T-helper 1 cell treated with Interleukin-12 subunit alpha and Interleukin-12 subunit beta and Interleukin-4 antibody, amounts not matched to agents 30 ng/mL and 1 ng/mL, for 36 hours (primary cell): ENCODE measurements around the gene BATF. TPM values are rescaled to one million over a fixed set of nuclear protein-coding genes. Genes with fewer than 3 reads are reported as not detected.

Experiments
- intact Hi-C: fragments of 100-400 bp; cut with micrococcal nuclease; formaldehyde crosslinking; loops from one replicate; pipeline ENCODE4 v1.15.1; 2024
- total RNA-seq: library from RNA; stranded (reverse); gene quantifications from 2 replicates; pipeline ENCODE4 v1.2.3, GENCODE V29; 2022

BATF gene
- total RNA-seq, 1 donor from 2014 or later, result 148 TPM

DNA sequence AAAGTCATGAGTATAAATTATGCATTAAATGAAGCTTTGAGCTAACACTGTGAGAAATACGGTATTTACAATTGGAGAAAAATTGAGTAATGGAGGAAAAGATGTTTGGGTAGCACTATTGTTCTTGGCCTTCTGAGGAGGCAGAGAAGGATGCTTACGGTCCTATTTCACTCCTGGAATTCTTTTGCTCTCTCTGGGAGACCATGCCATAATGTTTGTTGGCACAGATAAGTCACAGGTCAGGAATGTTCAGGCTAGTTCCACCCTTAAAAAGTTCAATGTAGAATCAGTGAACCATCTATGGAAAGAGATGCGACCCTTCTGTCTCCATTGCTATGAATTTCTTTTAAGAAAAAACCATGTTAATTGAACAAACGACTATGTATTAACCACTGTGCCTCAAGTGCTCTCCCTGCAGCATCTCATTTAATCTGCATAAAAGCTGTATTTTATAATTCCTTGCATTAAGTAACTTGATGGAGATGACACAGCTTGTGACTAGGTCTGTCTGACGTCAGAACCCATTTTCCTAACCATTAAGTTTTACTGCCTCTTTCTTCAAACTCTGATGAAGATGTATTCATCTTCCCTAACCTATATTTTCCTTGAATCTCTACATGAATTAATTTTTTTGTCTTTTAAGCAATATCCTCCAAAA, 9.5 kb downstream of the BATF start:
- intact Hi-C loops, result loop anchor here (1.0 kb wide), 1 partner anchor 8 kb away; no protein-coding TSS in a partner anchor

DNA sequence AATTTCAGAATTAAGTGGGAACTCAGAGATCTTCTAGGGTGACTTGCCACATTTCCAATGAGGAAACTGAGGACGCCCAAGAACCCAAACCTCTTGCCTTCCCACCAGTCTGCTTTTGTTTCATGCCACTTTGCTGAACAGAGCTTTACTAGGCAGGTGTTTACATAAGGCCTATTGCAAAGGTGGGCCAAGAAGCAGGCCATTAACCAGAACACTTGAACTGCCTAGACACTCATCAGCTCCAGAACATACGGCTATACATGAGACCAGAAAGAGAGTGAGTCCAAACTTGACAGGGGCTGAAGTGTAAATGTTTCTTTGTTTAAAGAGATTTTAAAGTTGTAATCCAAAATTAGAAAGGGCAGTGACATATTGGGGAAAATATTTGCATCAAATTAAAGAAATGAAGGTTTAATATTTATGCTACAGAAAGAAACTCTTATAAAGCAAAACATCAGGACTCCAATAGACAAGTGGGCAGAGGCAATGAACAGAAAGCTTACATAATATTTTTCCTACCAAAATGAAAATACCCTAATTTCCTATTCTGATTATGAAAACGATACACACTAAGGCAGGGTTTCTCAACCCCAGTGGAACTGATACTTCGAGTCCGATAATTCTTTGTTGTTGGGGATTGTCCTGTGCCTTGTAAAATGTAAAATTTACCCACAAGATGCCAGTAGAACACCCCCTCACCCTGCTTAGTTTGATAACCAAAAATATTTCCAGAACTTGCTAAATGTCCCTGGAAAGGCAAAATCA, 11.7 kb downstream of the BATF start:
- intact Hi-C loops, result loop anchor here (1.0 kb wide), 1 partner anchor 8 kb away; no protein-coding TSS in a partner anchor

DNA sequence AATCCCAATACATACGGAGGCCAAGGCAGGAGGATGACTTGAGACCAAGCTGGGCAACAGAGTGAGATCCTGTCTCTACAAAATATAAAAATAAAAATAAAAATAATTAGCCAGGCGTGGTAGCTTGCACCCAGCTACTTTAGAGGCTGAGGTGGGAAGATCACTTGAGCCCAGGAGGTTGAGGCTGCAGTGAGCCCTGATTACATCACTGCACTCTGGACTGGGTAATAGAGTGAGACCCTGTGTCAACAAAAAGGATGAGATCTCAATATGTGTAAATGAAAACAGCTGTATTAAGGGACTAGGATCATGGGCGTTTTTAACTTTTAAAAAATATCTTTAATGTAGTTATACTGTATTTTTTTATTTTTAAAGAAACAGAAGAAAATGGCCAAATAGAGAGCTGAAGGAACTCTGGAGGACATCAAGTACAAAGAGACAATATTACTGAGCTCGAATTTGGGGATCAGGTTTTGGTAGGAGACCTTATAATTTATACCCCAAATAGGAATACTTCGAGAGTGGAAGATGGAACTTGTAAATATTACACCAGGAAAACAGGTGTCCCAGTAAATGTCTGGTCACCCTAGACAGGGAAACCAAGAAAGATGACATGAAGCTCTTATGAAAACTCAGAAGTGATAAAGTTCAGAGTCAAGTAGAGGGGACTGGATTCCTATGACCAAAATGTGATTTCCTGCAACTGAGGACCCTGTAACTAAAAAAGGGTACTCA, 13.1 kb downstream of the BATF start:
- intact Hi-C loops, result no loop called here

DNA sequence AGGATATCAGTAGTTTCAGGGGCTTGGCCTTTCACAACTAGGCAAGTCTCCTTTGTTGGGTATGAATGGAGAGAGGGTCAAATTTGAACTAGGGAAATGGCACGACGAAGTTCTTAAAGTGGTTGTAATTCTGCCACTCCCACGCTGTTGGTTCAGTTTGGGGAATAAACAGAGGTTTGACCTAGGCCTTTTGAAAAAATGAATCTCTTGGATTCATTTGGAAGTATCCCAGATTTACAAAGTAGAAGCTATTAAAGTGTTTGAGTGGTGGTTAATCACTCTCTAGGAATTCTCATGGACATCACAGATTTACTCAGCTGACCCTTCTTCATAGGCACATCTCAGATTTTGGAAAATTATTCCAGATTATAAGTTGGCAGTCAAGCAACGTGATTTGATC, 14.8 kb downstream of the BATF start:
- intact Hi-C loops, result no loop called here

DNA sequence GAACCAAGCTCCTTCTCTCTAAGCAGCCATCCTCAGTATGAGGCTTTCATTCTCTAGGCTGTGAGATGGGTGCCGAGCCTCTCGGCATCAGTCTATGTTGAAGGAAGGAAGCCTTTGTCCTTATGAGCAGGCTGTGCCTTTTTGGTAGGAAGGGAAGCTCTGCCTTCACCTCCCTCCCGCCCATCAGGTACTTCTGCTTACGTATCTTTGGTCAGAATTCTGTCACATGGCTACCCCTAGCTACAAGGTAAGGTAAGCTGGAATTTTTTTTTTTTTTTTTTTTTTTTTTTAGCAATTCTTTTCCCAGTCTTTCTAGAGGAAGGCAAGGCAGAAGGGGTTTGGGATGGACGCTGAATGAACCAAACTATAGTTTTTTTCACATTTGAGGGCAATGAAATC, 16.9 kb downstream of the BATF start:
- intact Hi-C loops, result loop anchor here (1.0 kb wide), 1 partner anchor 8 kb away; no protein-coding TSS in a partner anchor

DNA sequence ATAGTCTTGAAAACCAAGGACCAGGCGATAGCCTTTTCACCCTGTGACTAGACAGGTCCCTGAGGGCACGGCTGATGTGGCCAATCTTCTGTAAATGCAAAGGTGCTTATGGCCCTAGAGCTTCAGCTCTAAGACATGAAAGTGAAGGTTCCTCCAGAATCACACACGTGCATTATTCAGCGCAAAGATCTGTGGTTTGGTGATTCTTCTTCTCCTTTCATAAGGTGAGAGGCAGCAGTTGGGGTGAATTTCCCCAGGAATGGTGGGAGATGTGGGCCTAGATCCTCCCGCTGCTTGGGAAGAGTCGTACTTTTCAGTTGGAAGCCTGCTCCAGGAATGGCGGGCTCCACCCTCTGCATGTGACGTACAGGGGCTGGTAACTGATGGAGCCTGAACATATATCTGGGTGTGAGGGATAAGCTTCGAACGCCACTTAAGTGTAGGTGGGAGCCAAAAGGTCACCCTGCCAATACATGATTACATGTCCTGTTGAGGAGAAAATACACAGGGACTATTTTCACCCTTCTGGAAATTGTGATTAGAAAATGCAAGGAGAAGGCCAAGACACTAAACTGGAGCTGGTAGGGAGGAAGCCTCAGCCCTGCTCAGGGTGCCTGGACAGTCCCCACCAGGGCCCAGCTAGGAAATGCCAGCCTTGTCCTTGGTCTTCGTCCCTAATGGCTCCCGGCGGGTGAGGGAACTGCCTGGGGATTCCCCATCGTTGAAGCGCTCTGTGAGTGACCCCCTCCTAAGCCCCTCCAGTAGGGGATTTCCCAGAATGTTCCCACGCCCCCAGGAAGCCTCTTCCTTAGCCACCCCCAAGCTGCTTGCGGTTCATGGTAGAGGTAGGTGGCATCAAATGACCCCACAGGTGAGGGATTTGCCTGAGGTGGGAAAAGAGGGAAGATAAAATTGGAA, 17.6 kb downstream of the BATF start:
- intact Hi-C loops, result loop anchor here (1.0 to 10.0 kb wide), 3 partner anchors 9 to 1655 kb away; partner anchors contain the start of gene ZNF410

DNA sequence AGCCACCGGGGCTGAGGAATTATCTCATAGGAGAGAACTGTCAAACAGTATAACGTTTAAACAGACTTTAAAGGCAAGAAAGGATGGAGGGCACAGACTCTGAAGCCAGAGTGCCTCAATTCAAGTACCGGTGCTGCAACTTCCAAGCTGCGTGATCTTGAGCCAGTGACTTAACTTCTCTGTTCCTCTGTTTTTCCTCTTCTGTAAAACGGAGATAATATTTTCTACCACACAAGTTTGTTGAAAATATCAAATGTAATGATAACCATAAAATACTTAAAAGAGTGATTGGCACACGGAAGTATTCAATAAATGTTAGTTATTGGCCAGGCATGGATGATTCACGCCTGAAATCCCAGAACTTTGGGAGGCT, 18.2 kb downstream of the BATF start:
- intact Hi-C loops, result loop anchor here (5.0 to 10.0 kb wide), 2 partner anchors 233 to 1656 kb away; partner anchors contain the start of gene ZNF410

DNA sequence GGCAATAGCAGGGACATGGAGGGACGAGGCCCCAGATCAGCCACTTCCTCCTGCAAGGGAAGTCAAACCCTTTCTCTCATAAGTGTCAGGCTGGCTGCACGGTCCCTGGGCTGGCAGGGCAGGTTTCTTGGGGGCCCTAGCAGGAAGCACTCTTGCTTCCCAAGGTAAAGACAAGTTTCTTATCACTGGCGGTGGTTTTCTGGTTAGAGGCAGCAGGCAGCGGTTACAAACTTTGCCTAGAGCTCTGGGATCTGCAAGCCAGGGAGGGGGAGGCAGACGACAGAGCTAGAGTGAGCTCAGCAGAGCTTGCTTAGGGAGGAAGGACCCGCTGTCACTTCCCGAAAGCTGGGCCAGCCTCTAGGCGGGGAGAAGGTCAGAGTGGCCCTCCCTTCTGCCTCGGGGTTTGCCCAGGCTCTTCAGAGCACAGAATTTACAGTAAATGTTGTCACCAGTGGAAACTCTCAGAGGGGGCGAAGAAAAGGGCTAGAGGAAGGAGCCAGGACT, 20.4 kb downstream of the BATF start:
- intact Hi-C loops, result loop anchor here (1.0 to 10.0 kb wide), 17 partner anchors 11 to 1658 kb away; partner anchors contain the start of genes BATF, EIF2B2, FLVCR2 and NEK9

DNA sequence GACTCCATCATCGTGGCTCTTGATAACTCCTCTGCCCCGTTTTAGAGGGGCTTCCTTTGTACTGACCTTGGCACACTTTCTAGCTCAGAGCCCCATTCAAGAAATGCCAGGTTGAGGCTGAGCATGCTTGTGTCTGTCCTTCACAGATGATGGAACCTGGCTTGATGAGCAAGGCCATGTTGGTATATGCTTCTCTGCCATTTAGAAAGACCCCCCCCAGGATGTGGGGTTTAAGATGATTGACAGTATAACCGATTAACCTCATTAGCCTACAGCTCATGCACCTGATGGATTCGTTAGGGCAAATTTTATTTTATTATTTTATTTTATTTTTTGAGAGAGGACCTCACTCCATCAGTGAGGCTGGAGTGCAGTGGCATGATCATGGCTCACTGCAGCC, 21.0 kb downstream of the BATF start:
- intact Hi-C loops, result loop anchor here (1.0 to 10.0 kb wide), 7 partner anchors 46 to 1658 kb away; partner anchors contain the start of genes EIF2B2, TMED10, TTLL5 and ZNF410

DNA sequence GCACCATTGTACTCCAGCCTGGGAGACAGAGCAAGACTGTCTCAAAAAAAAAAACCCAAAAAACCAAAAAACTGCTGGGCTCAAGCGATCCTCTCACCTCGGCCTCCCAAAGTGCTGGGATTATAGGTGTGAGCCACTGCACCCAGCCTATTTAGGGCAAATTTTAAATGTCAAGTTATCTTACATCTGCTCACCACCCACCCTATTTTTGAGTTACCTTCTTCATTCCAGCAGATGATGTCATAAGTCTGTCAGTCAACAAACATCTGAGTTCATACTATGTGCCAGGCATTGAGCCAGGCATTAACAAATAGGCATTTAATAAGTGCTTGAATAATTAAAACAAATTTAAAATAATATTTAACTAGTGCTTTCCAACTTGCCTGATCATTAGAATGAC, 21.5 kb downstream of the BATF start:
- intact Hi-C loops, result loop anchor here (1.0 to 10.0 kb wide), 7 partner anchors 47 to 1659 kb away; partner anchors contain the start of genes EIF2B2, TMED10, TTLL5 and ZNF410

DNA sequence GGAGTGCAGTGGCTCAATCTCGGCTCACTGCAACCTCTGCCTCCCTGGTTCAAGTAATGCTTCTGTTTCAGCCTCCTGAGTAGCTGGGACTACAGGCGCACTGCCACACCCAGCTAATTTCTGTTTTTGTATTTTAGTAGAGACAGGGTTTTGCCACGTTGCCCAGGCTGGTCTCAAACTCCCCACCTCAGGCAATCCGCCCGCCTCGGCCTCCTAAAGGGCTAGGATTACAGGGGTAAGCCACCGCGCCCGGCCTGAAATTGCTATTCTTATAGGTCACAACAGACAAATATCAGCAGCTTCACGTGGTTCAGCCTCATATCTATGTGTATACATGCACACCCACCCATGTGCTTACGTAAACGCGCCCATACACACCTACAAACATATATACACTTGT, 23.6 kb downstream of the BATF start:
- intact Hi-C loops, result loop anchor here (10.0 kb wide), 1 partner anchor 1661 kb away; the partner anchor contains the start of gene ZNF410

DNA sequence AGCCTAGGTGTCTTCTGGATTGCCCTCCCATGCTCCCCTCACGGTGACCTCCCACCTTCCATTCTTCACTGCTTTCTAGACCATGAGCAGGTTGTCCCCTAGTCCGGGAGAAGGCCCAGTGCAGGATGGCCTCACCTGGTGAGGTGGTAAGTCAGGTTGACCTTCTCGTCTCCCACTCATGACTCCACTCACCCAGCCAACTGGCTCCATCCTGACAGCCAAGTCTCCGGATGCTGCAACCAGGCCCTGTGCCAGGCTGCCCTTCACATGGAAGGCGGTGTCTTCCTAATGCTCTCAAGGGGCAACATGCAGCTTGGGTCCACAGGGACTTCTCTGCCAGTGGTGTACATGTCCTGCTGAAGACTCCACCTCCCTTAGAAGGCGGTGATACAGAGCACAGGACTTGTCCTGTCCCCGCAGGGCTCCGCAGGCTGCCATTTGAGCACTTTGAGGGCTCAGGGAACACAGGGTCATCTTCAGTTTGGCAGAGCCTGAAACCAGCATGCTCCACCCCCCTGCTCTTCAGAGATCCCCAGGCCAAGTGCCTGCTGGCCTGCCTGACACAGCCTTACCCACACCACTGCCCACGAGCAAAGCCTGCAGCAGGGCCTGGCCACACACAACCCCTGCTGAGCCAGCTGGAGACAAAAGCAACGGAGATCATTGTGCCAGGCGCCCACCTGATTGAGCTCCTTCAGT, 25.4 kb downstream of the BATF start:
- intact Hi-C loops, result loop anchor here (10.0 kb wide), 1 partner anchor 1663 kb away; the partner anchor contains the start of gene ZNF410

DNA sequence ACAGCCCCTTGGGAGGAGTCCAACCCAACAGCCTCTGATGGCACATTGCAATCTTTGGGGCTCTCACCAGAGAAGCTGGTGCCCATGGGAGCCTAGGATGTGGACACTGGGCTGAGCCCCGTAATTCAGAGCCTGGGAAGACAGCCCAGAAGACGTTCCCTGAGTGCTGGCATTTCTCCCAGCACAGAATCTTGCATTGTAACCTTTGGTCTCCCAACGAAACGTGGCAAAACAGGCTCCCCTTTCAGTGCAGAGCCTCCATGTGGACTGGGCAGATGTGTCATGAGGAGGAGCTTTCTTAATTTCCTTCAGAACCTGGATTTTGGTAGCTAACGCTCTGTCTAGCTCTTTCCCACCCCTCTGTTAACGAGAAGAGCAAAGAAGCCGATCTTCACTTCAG, 26.3 kb downstream of the BATF start:
- intact Hi-C loops, result loop anchor here (10.0 kb wide), 1 partner anchor 1664 kb away; the partner anchor contains the start of gene ZNF410

DNA sequence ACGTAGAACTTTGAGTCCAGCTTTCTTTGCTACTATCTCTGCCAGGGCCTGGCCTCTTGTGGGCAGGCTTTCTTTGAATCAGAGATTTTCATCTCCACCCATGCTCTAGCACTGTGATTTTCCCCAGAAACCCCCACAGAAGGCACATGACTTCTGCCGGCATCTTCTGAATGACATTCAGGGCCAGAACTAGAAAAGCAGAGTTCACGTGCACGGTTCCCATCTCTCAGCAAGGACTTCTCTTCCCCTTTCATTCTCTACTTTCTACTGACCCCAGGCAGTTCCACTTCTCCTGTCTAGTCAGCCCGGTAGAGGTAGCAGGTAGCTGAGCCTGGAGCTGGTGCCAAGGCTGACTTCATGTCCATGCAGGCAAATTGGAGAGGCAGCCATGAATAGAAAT, 26.9 kb downstream of the BATF start:
- intact Hi-C loops, result loop anchor here (10.0 kb wide), 1 partner anchor 1664 kb away; the partner anchor contains the start of gene ZNF410

DNA sequence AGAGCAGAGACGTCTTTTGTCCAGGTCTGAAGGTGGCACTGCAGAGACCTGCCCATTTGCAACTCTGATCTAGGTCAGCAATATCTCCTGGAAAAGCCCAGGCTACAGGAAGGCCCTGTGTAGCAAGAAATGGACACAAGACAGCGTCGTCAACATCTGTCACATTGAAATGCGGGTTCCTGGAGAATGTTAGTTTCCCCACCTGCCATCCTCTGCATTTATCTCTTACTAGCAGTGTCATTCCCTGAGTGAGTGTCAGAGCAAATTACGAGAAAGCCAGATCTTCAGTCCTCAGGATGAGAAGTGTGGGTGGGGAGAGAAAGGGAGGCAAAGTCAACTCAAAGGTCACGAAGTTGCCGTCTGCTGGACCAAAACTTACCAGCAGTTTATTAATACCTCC, 28.8 kb downstream of the BATF start:
- intact Hi-C loops, result no loop called here

DNA sequence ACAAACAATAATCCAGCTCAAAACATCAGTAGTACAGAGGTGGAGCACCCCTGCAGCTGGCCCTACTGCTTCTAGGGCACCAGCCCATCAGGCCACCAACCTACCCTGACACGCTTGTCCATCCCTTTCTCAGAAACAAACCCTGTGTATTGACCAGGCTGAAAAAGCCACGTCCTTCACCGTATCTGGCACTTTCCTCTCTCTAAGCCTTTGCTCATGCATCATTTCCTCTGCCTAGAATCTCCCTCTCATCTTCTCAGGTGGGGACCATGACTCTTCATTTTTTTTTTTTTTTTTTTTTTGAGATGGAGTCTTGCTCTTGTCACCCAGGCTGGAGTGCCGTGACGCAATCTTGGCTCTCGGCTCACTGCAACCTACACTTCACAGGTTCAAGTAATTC, 30.9 kb downstream of the BATF start:
- intact Hi-C loops, result loop anchor here (1.0 kb wide), 1 partner anchor 11 kb away; no protein-coding TSS in a partner anchor

DNA sequence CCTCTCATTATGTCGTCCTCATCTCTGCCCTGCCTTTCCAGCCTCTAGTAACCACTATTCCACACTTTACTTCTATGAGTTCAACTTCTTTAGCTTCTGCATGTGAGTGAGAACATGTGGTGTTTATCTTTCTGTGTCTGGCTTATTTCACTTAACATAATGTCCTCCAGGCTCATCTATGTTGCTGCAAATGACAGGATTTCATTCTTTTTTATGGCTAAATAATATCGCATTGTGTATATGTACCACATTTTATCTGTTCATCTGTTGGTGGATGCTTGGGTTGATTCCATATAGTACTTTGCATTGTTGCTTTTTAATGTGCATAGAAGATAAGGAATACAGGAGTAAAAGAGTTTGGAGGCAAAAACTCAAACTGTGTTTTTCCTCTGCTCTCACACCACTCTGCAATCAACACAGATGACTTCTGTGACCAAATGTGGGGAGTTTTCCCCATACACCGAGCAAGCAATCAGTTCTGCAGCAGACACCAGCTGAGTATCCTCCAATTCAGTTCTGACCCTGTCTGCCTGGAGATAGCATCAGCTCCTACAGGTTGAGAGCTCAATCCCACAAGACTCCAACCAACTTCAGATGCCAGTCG, 31.6 kb downstream of the BATF start:
- intact Hi-C loops, result loop anchor here (1.0 kb wide), 1 partner anchor 12 kb away; no protein-coding TSS in a partner anchor

DNA sequence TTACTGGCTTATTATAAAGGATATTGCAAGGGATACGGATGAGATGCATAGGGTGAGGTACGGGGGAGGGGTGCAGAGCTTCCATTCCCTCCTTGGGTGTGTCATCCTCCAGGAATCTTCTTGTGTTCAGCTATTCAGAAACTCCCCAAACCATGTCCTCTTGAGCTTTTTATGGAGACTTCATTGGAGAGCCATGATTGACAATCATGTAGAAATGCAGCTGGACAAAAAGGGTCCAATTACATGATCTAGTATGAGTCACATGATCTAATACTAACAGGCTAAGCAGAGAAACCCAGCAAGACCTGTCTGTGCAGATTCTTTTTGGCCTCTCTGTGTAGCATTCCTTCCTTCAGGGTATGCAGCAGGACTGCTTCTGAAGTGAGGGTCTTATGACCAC, 32.2 kb downstream of the BATF start:
- intact Hi-C loops, result no loop called here

DNA sequence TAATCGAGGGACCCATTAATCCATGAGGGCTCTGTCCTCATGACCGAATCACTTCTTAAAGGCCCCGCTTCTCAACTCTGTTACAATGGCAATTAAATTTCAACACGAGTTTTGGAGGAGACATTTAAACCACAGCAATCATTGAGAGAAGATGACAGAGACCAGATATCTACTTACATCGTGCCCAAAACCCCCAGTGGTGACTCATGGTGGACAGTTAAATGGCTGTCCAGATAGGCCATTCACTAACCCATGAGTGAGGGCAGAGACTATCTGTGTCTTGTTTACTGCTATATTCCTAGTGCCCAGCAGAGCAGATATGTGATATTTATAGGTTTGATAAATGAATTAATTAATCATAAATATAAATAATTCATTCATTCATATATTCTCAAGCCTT, 36.2 kb downstream of the BATF start:
- intact Hi-C loops, result no loop called here
